ENCODE data around the gene BECN2. TPM values are rescaled to one million over a fixed set of nuclear protein-coding genes. Genes with fewer than 3 reads are reported as not detected.
"Not testable (repeated sequence)": the region's sequence is repeated elsewhere in the genome, so short reads cannot be mapped to it uniquely, and the experiment has no call there.

BECN2 gene
- total and polyA plus RNA-seq, 2 of the 13 experiments (the other 11 are each of a cell fraction or from before 2014, with no cell fraction given) = not detected

GRCh38 chr1:241985787-241986186, 28.2 kb downstream of the BECN2 start (continued):
- TF ChIP-seq, protein P1, sequence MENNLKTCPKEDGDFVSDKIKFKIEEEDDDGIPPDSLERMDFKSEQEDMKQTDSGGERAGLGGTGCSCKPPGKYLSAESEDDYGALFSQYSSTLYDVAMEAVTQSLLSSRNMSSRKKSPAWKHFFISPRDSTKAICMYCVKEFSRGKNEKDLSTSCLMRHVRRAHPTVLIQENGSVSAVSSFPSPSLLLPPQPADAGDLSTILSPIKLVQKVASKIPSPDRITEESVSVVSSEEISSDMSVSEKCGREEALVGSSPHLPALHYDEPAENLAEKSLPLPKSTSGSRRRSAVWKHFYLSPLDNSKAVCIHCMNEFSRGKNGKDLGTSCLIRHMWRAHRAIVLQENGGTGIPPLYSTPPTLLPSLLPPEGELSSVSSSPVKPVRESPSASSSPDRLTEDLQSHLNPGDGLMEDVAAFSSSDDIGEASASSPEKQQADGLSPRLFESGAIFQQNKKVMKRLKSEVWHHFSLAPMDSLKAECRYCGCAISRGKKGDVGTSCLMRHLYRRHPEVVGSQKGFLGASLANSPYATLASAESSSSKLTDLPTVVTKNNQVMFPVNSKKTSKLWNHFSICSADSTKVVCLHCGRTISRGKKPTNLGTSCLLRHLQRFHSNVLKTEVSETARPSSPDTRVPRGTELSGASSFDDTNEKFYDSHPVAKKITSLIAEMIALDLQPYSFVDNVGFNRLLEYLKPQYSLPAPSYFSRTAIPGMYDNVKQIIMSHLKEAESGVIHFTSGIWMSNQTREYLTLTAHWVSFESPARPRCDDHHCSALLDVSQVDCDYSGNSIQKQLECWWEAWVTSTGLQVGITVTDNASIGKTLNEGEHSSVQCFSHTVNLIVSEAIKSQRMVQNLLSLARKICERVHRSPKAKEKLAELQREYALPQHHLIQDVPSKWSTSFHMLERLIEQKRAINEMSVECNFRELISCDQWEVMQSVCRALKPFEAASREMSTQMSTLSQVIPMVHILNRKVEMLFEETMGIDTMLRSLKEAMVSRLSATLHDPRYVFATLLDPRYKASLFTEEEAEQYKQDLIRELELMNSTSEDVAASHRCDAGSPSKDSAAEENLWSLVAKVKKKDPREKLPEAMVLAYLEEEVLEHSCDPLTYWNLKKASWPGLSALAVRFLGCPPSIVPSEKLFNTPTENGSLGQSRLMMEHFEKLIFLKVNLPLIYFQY (CRISPR knock-in tag; IDR thresholded peaks at IDR 0.05; ENCODE audit: borderline replicate concordance) = no peak
- TF ChIP-seq ETV6 (CRISPR knock-in tag; conservative IDR thresholded peaks at IDR 0.05) (no peak), AKAP8 (CRISPR knock-in tag; IDR thresholded peaks at IDR 0.05) (no peak), STAG1 (CRISPR knock-in tag; IDR thresholded peaks at IDR 0.05) (peak; percentile 53), ZBTB38 (CRISPR knock-in tag; IDR thresholded peaks at IDR 0.05) (no peak), TEAD3 (CRISPR knock-in tag; optimal IDR thresholded peaks at IDR 0.05; ENCODE audit: borderline replicate concordance) (no peak), ZMYM3 (CRISPR knock-in tag; IDR thresholded peaks at IDR 0.05) (no peak), CTCF (CRISPR knock-in tag; IDR thresholded peaks at IDR 0.05) (peak; percentile 67)

DNA sequence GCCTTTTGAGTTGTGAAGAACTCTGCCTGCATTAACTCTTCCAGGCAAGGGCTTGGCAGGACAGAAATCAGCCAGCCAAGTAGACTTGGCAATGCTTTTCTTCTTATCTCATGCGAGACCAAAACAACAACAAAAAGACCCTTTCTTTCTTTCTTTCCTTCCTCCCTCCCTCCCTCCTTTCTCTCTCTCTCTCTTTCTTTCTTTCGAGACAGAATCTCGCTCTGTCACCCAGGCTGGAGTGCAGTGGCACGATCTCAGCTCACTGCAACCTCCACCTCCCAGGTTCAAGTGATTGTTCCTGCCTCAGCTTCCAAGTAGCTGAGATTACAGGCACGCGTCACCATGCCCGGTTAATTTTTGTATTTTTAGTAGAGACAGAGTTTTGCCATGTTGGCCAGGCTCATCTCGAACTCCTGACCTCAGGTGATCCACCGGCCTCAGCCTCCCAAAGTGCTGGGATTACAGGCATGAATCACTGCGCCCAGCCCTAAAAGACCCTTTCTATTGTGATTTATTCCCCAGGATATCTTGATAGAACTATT, 30.9 kb downstream of the BECN2 start:
- H3K36me3 ChIP-seq (replicated peaks in 1 of 2; ENCODE audit: control insufficient read depth in 1 of 2, insufficient read depth in 2 of 2, low read length in 2 of 2); H2AFZ ChIP-seq (ENCODE audit: low read length); intact Hi-C loops (cut with micrococcal nuclease; ENCODE audit: unreplicated experiment); H3K4me1 ChIP-seq (ENCODE audit: insufficient read depth, low read length); H3K79me2 ChIP-seq (ENCODE audit: insufficient read depth, low read length); FAIRE-seq; DNase-seq (ENCODE audit: low spot score); H4K20me1 ChIP-seq (ENCODE audit: insufficient read depth, low read length); H3K9me3 ChIP-seq (ENCODE audit: low read length); H3K4me2 ChIP-seq (ENCODE audit: low read depth, low read length); H3K4me3 ChIP-seq (replicated peaks in 1 of 3; ENCODE audit: insufficient read depth in 1 of 3, low read depth in 2 of 3, low read length in 3 of 3); H3K27me3 ChIP-seq (ENCODE audit: control insufficient read depth in 1 of 2, insufficient read depth in 2 of 2, low read length in 2 of 2); POLR2A ChIA-PET; BruUV-seq (replicated peaks); ATAC-seq; H3K27ac ChIP-seq (ENCODE audit: extremely low read length, insufficient read depth, low read length); H3K9ac ChIP-seq (ENCODE audit: insufficient read depth, low read depth, low read length): not testable (repeated sequence)
- CTCF ChIA-PET (ENCODE audit: low intra/inter-chr PET ratio, low total read pairs) = interaction anchor here (1.6 kb wide), 1 partner anchor 92 kb away, joined by 4 read pairs; no protein-coding TSS in a partner anchor
- WGBS (ENCODE audit: low lambda C conversion rate) = 59% methylated on average over 10 of the region's 10 CpGs
- in situ Hi-C loops (cut with HindIII; ENCODE audit: extremely low pct_ligation_motif_present, low pct_unique_long_range_greater_than_20kb) = loop anchor here (5.0 to 25.0 kb wide), 2 partner anchors 91 to 451 kb away; partner anchors contain the start of gene KMO

All from HepG2 (cell line).